Right cardiac atrium (tissue), 5 donors: ENCODE measurements around the gene TP53I11. TPM values are rescaled to one million over a fixed set of nuclear protein-coding genes. Genes with fewer than 3 reads are reported as not detected.
A peak's percentile ranks its signal among the peaks of the same experiment; 100 is the strongest.

ENCODE experiments used
- ATAC-seq, 2 donors: fragments of 200-7000 bp; cut with Tn5 transposase; one replicate each; pipeline versions ENCODE4 v1.8.0 to v1.9.1; 2020; ENCODE audit warnings: moderate library complexity in 2 of 2, mild to moderate bottlenecking in 1 of 2
- DNase-seq, 3 donors: peaks; one replicate each; pipeline ENCODE4 v3.0.0-alpha.2; 2020
- H3K27ac ChIP-seq: one replicate; pipeline ENCODE4 v1.5.1; 2013; ENCODE audit warnings: mild to moderate bottlenecking, low read length, control low read depth, moderate library complexity
- H3K27me3 ChIP-seq: one replicate; pipeline ENCODE4 v1.6.1; 2013; ENCODE audit not compliant: control insufficient read depth, insufficient read depth
- H3K4me1 ChIP-seq: one replicate; pipeline ENCODE4 v1.6.1; 2013; ENCODE audit warnings: low read length; ENCODE audit not compliant: control insufficient read depth, insufficient read depth
- H3K4me3 ChIP-seq: one replicate; pipeline ENCODE4 v1.5.1; 2013; ENCODE audit warnings: low read length, control low read depth
- H3K9me3 ChIP-seq: one replicate; pipeline ENCODE4 v1.6.1; 2013; ENCODE audit warnings: low read length; ENCODE audit not compliant: control insufficient read depth
- WGBS: extraction: QIAGEN DNeasy Blood & Tissue Kit; methylation state at CpG from one replicate; pipeline ENCODE4 v1.1.7; 2013; 5-methylcytosine and 5-hydroxymethylcytosine counted together
- intact Hi-C, 4 donors: fragments of 100-400 bp; cut with DNase I; formaldehyde crosslinking; loops; one replicate each; pipeline versions ENCODE4 v1.11.0 to v1.14.0; 2022 to 2023
- long read RNA-seq, 4 donors: library from polyadenylated mRNA; unstranded; transcript quantifications; one replicate each; pipeline ENCODE4 v2.0.0, GENCODE V29; 2020 to 2021
- polyA plus RNA-seq: library from polyadenylated mRNA; stranded (reverse); fragments of 200-250 nt; gene quantifications from one replicate; pipeline ENCODE4 v1.2.3, GENCODE V29; 2013
- total RNA-seq, 4 donors: library from RNA; stranded (reverse); fragmentation: NEBNext Ultra II Directional; extraction: Animal tissue kit (Norgen Biotek cat#: 25700); gene quantifications; one replicate each; pipeline ENCODE4 v1.2.1, GENCODE V29; 2021
- donor health status: healthy with polysubstance abuse.
- donor health status: DM: no; HTN: yes; CAD: no.
- donor health status: DM: no; HTN: no; CAD: no.
- donor health status: DM: no; HTN: yes; CAD: no; lungs with severe emphysema.
- donor health status: DM: yes; HTN: yes; CAD: no.

The TP53I11 gene, protein sequence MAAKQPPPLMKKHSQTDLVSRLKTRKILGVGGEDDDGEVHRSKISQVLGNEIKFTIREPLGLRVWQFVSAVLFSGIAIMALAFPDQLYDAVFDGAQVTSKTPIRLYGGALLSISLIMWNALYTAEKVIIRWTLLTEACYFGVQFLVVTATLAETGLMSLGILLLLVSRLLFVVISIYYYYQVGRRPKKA
- total RNA-seq (100 to 1,000 TPM in 1 of 4 donors, 10 to 100 TPM in 3; 50.9 to 105 (median 83.1) TPM), polyA plus RNA-seq (81.2 TPM)
- long read RNA-seq, donor 1, transcript TP53I11-208 (7 exons, 2,647 nt), result major isoform, 23 of 140 reads
- long read RNA-seq, donor 1, partial matches to known transcripts, result 6 of 140 reads
- long read RNA-seq, donor 1, other reads (novel, unspliced or antisense), result 111 of 140 reads
- long read RNA-seq, donor 2, transcript TP53I11-208 (7 exons, 2,647 nt), result major isoform, 35 of 92 reads
- long read RNA-seq, donor 2, partial matches to known transcripts, result 5 of 92 reads
- long read RNA-seq, donor 2, other reads (novel, unspliced or antisense), result 50 of 92 reads
- long read RNA-seq, donor 3, transcript TP53I11-208 (7 exons, 2,647 nt), result major isoform, 27 of 256 reads
- long read RNA-seq, donor 3, partial matches to known transcripts, result 2 of 256 reads
- long read RNA-seq, donor 3, other reads (novel, unspliced or antisense), result 223 of 256 reads
- long read RNA-seq, donor 4, transcript TP53I11-208 (7 exons, 2,647 nt), result major isoform, 8 of 49 reads
- long read RNA-seq, donor 4, partial matches to known transcripts, result 0 of 49 reads
- long read RNA-seq, donor 4, other reads (novel, unspliced or antisense), result 41 of 49 reads

DNA sequence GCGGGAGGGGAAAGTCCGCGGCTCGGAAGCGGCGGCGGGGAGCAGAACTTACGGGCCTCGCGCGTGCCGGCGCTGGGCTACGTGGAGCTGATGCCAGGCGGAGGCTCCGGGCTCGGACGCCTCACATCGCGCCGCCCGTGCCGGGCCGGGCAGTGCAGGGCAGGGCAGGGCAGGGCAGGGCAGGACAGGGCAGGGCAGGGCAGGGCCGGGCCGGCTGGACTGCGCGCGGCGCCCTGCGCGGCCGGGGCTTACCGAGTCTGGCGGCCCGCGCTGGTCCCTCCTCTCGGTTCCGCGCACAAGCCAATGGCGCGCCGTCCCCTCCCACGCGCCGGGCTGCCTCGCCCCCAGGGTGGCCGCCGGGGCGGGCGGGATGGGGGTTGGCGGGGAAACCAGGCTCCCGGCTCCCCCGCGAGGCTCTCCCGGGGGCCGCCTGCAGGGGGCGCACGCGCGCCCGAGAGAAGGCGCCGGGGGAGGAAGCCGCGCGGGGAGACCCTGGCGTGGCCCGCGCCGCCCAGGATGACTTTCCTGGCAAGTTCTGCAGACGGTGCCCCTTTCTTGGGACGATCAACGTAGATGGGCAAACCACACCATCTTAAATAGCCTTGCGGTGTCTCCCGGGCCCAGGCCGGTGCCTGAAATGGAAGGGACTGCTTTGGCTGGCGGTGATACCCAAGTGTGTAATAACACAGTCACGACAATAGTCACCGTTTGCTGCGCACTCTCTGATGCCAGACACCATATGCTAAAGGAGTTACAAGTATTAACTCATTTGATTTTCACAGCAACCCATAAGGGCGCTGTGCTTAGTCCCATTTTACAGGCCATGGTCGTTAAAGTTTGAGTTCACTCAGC, at the start of gene TP53I11:
Gene TP53I11 (minus strand): TSS at position 259 of the 852 bp plus-strand sequence. CDS start 12,548 bp downstream, outside the sequence.
- intact Hi-C loops, result no loop called here
- H3K27me3 ChIP-seq, result no peaks in the 10 kb centered on the region
- H3K9me3 ChIP-seq, result no peaks in the 10 kb centered on the region
- H3K27ac ChIP-seq, result peak within 1 kb of the TSS; percentile 44
- H3K4me1 ChIP-seq, result peaks cover 17% of the 10 kb centered on the region
- DNase-seq (peak; percentile 88 to 95 (median 95)), ATAC-seq (peak; percentile 82 to 88)
- WGBS, result 7% methylated on average over 83 of the region's 83 CpGs
- peak within 1 kb of the TSS; percentile 74 for H3K4me3 ChIP-seq

DNA sequence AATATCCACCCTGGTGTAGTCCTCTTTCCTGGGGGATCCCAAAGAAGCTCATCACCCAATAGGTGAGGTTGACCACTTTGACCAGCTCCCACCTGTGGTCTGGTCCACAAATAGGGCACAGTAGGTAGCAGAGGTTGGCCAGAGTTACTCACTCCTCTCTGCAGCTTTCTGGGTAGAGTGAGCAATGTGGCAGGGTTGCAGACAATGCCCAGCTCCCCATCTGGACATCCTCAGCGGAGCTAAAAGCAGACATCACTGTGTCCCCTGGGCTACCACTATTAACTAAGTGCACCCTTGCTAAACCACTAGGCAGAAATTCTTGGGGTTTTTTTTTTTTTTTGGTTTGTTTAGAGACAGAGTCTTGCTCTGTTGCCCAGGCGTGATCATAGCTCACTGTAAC, 48.4 kb upstream of the TP53I11 start:
- H3K27ac ChIP-seq, result no peak overlapping the region
- no peak for DNase-seq
- 97% methylated on average over 2 of the region's 2 CpGs for WGBS
- no peak for ATAC-seq
- peaks cover 2% of the 10 kb centered on the region for H3K4me1 ChIP-seq
- H3K4me3 ChIP-seq, result no peak overlapping the region
- no peaks in the 10 kb centered on the region for H3K9me3 ChIP-seq
- no peaks in the 10 kb centered on the region for H3K27me3 ChIP-seq
- intact Hi-C loops, result loop anchor here in 1 of 4 donors (10.0 kb wide), 1 partner anchor 86 kb away; no protein-coding TSS in a partner anchor

DNA sequence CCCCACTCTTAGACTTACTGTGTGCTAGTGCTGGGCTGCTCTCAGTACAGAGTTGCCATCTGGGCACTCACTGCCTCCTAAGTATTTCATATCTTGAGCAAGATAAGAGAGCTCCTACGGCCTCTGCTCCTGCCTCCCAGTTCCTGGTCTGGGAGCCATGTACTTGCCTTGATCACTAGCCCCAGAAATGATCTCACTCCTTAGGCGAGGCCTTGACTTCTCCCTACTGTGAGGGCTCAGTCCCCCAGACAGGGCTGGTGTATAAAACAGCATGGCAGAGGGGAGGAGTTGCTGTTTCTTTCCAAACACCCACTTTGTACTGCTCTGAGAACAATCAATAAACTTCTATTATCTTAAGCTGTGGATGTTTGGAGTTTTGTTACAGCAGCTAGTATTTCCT, 47.4 kb upstream of the TP53I11 start:
- Histone ChIP-seq H3K4me1 (peaks cover 2% of the 10 kb centered on the region), H3K27ac (no peak overlapping the region), H3K4me3 (no peak overlapping the region), H3K27me3 (no peaks in the 10 kb centered on the region), H3K9me3 (no peaks in the 10 kb centered on the region)
- DNase-seq, result no peak
- WGBS, result 64% methylated on average over 2 of the region's 2 CpGs
- ATAC-seq, result no peak
- intact Hi-C loops, result loop anchor here in 1 of 4 donors (10.0 kb wide), 1 partner anchor 87 kb away; no protein-coding TSS in a partner anchor

DNA sequence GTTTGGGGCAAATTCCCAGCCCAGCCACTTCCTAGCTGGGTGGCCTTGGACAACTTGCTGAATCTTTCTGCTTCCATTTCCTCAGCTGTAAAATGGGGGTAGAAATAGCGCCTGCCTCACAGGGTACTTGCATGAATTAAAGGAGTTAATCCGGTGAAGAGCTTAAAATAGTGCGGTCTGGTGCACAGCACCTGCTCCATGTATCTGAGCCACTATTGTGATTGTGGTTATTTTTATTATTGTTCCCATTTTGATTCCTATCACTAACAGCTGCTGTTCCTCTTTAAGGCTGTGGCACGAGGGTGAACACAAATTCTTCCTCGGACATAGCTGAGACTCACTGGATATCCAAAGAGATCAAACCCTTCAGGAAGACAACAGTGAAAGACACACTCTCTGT, 46.9 kb upstream of the TP53I11 start:
- Histone ChIP-seq H3K27ac (no peak overlapping the region), H3K4me1 (peaks cover 2% of the 10 kb centered on the region), H3K27me3 (no peaks in the 10 kb centered on the region), H3K9me3 (no peaks in the 10 kb centered on the region), H3K4me3 (no peak overlapping the region)
- WGBS, result 63% methylated on average over 5 of the region's 5 CpGs
- intact Hi-C loops, result loop anchor here in 1 of 4 donors (10.0 kb wide), 1 partner anchor 87 kb away; no protein-coding TSS in a partner anchor
- DNase-seq (no peak), ATAC-seq (no peak)

DNA sequence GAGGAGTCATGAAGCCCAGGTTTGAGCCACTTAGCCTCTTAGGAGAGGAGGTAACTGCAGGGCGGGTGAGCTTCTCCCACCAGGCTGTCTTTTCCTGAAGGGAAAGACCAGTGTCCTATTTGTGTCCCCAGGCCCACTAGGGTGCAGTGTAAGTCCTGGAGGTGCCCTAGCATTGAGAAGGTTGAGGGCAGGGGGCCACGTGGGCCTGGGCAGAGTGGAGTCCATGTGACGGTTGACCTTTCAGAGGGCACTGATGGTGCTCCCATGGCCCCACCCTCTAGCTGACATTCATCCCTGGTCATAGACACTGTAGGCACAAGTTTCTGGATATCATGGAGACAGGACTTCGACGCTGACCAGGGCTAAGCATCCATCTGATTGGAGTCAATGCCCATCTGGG, 44.1 kb upstream of the TP53I11 start:
- no peaks in the 10 kb centered on the region for H3K27me3 ChIP-seq
- DNase-seq (no peak), ATAC-seq (no peak)
- intact Hi-C loops, result loop anchor here in 2 of 4 donors (5.0 to 10.0 kb wide), 2 partner anchors 90 to 93 kb away; no protein-coding TSS in a partner anchor
- no peak overlapping the region for H3K4me3 ChIP-seq
- no peaks in the 10 kb centered on the region for H3K9me3 ChIP-seq
- peaks cover 11% of the 10 kb centered on the region for H3K4me1 ChIP-seq
- WGBS, result 70% methylated on average over 5 of the region's 5 CpGs
- no peak overlapping the region for H3K27ac ChIP-seq

DNA sequence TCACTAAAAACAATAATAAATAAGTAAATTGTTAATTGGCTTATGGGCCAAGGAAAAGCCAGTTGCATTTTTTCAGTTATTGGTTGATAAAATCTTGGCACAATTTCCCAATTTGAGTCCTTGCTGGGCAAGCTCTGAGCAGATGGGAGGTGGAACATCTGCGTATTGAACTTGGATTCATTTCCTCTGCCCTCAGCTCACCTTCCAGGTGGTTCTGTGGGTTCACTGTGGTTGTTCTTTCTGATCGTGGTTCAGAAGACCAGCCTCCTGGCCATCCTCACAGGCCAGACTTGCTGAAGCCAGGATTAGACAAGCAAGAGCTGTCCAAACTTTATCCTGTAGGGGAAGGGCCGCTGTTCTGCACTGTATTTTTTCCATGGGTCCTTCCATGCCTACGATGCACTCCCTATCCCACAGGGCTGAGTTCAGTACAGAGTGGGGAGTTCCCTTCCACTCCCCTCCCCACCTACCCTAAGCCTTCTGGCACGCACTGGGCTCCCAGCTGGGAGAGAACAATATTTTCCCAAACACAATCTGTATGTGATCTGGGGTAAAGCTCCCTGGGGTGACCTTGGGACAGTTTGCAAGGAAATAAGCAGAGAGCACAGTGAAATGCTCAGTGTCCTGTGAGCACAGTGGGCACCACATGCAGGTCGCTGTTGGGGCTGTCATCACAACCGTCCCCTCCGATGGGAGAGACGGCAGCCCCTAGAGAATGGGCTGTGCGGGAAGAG, 43.5 kb upstream of the TP53I11 start:
- H3K9me3 ChIP-seq, result no peaks in the 10 kb centered on the region
- intact Hi-C loops, result loop anchor here in 2 of 4 donors (5.0 to 10.0 kb wide), 2 partner anchors 91 to 93 kb away; no protein-coding TSS in a partner anchor
- peaks cover 11% of the 10 kb centered on the region for H3K4me1 ChIP-seq
- H3K27ac ChIP-seq, result no peak overlapping the region
- DNase-seq (no peak), ATAC-seq (no peak)
- H3K4me3 ChIP-seq, result no peak overlapping the region
- 79% methylated on average over 10 of the region's 10 CpGs for WGBS
- H3K27me3 ChIP-seq, result no peaks in the 10 kb centered on the region

DNA sequence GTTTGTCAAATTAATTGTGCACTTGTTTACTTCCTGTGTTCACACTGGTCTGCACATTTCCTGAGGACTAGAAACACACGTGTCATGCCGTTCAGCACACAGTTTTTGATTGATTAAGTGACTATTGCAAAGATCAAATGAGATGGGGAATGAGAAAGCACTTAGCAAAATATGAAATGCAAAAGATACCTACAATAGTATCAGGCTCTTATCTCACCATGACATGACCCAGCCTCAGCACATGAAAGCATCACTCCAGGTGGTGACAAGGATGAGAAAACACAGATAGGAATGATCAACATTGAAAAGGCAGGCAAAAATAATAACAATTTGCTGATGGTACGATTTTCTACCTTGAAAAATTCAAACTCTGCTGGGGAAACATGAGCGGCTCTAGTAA, 42.1 kb upstream of the TP53I11 start:
- 79% methylated on average over 4 of the region's 4 CpGs for WGBS
- intact Hi-C loops, result loop anchor here in 2 of 4 donors (5.0 to 10.0 kb wide), 2 partner anchors 92 to 95 kb away; no protein-coding TSS in a partner anchor
- H3K4me1 ChIP-seq, result peaks cover 10% of the 10 kb centered on the region
- no peak overlapping the region for H3K27ac ChIP-seq
- ATAC-seq (no peak), DNase-seq (no peak)
- H3K27me3 ChIP-seq, result no peaks in the 10 kb centered on the region
- H3K4me3 ChIP-seq, result no peak overlapping the region
- no peaks in the 10 kb centered on the region for H3K9me3 ChIP-seq

DNA sequence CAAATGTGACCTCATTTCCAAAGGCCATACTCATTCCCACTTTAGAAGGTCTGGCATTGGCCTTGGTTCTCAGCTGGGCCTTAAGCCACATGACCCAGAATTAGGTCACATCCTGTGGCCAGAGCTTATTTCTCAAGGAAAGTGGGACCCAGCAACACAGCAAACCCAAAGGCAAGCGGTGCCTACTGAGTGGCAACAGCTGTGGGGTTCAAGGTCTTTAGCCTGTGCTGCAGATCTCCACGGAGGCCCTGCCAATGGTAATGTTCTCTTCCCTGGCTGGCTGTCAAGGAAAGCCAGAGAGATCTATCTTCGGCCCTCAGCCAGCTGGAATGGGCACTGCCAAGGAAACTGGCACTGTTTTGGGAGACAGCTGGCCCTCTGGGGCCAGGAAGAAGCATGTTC, 41.5 kb upstream of the TP53I11 start:
- DNase-seq, result peak in 1 of 3 donors; percentile 34
- no peak overlapping the region for H3K27ac ChIP-seq
- intact Hi-C loops, result loop anchor here in 2 of 4 donors (5.0 to 10.0 kb wide), 2 partner anchors 93 to 95 kb away; no protein-coding TSS in a partner anchor

DNA sequence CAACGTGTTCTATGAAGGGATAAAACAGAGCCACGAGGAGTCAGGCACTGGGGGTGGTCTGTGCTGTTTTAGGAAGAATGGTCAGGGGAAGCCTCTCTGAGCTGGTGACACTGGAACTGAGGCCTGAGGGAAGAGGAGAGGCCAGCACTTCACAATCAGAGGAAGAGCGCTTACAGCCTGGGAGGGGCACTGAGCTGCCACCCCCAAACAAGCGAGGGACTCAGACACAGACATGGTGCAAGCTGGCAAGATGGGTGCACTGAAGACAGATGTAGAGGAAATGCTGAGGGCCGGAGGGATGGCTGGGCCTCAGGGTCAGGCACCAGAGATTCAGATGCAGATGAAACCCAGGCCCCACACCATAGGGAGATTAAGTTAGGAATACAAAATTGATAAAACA, 40.0 kb upstream of the TP53I11 start:
- DNase-seq, result peak in 1 of 3 donors; percentile 44
- no peak overlapping the region for H3K4me3 ChIP-seq
- peak in 1 of 2 donors; percentile 2 for ATAC-seq
- no peaks in the 10 kb centered on the region for H3K27me3 ChIP-seq
- H3K4me1 ChIP-seq, result peaks cover 9% of the 10 kb centered on the region
- intact Hi-C loops, result loop anchor here in 2 of 4 donors (5.0 to 10.0 kb wide), 2 partner anchors 94 to 97 kb away; no protein-coding TSS in a partner anchor
- H3K9me3 ChIP-seq, result no peaks in the 10 kb centered on the region
- peak overlapping the region; percentile 68 for H3K27ac ChIP-seq
- WGBS, result 63% methylated on average over 5 of the region's 5 CpGs

More for the DNA sequence above, 41.5 kb upstream of the TP53I11 start:
- H3K9me3 ChIP-seq, result no peaks in the 10 kb centered on the region
- H3K4me1 ChIP-seq, result peaks cover 9% of the 10 kb centered on the region
- WGBS, result 58% methylated on average over 3 of the region's 3 CpGs
- H3K27me3 ChIP-seq, result no peaks in the 10 kb centered on the region
- ATAC-seq, result no peak
- H3K4me3 ChIP-seq, result no peak overlapping the region
